CMK (cell line): Measurements from ENCODE around the gene OCRL.
"Not testable (repeated sequence)": the region's sequence is repeated elsewhere in the genome, so short reads cannot be mapped to it uniquely, and the experiment has no call there.

Experiments used
- DNase-seq: peaks from one replicate; pipeline ENCODE4 v3.0.0-alpha.2; 2010; ENCODE audit warnings: low read depth

Gene OCRL

DNA sequence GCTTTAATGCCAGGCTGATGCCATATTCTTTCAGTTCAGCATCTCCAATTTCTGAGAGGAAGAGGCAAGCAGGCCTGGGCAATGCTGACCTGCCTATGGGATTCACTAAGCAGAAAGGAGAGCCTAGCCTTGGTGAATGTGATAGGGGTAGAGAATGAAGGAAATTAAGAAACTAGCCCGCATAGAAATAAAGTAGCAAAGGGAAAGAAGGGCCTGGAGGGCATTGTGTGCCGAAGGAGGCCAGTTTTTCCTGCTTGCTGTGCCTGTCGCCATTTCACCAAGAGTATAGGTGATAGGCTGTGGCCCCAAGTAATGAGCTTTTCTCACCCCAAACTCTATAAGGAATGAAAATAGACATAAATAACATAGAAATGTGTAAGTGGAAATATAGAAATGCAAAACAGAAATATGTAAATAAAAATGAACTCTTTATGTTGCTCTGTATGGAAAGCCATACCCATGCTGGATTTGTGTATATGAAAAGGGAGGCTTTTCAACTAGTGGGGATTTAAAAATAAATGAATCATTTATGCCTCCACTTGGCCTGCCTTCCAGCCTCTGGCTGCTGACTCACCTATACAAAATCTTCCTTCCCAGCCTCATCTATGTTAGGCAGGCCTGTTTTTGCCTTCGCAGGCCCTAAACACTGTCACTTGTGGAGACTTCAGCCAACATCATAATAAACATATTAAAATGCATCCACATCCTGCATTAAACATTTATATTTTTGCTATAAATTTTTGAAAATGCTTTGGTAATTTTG lies 5.1 kb upstream of the OCRL start:
- no peak for DNase-seq

GRCh38 chrX:129540722-129541184 lies 694 bp downstream of the OCRL start:
- DNase-seq, result no peak

DNA sequence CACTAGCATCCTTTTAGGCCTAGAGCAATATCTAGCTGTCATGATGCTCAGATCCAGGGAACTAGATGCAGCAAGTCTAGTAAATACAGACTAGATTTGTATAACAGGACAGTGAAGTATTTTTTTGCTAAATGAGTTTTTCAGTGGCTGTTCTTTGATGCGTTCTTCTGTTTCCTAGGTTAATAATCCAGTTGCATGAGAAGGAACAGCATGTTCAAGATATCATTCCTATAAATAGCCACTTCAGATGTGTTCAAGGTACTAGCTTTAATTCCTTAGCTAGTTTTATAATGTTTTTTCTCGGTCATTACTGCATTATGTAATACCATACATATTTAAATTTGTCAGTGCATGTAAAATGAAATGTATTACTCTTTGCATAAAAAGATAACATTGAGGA lies 4.7 kb downstream of the OCRL start:
- no peak for DNase-seq

GRCh38 chrX:129545408-129545807 lies 5.3 kb downstream of the OCRL start:
- no peak for DNase-seq

- no peak for DNase-seq
These were observed 9.1 kb downstream of the OCRL start for GRCh38 chrX:129549124-129549523.

- DNase-seq, result no peak
These were observed 13.7 kb downstream of the OCRL start for GRCh38 chrX:129553619-129554288.

- DNase-seq, result not testable (repeated sequence)
These were observed 14.8 kb downstream of the OCRL start for GRCh38 chrX:129554816-129555215.

GRCh38 chrX:129556806-129557315 lies 16.8 kb downstream of the OCRL start:
- DNase-seq, result no peak

DNA sequence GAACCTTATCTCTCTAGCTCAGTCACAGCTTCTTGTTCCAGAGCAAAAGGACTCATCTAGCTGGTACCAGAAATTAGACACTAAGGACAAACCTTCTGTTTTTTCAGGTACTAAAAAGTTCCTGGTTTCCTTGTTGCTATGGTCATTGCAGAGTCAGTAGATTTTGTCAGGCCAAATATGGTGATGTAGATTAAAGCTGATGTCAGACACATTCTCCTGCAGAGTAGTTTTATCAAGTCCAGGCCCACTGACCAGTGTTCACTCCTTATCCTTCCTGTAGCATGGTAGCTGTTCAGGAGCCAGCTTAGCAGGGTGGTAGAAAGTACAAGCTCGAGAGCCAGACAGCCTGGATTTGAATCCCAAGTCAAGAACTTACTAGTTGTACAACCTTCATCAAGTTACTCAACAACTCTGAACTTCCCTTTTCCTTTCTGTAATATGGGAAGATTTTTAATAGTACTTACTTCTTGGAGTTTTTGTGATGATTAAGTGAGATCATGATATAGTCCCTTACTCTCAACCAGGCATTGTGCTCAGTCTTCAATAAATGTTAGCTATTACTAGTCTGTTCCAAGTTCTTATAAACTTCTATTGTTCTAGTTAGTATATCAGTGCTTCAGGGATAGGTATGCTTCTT lies 17.9 kb downstream of the OCRL start:
- no peak for DNase-seq

DNA sequence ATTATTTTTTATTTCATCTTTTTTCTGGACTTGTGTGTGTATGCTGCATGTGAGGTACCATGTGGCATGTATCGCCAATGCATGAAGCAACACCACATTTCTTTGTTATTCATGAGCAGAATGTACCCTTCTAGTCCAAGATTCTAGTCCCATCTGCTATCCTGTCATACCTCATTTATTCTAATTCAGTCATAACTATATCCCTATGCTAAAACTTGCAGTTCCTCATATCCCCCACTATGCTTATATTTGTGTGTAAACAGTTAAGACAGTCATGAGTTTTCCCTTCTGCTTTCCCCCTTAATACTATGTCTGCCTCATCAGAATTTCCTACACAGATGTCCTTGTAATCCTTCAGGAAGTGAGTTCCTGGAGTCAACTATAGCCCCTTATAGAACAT lies 19.7 kb downstream of the OCRL start:
- DNase-seq, result no peak

DNA sequence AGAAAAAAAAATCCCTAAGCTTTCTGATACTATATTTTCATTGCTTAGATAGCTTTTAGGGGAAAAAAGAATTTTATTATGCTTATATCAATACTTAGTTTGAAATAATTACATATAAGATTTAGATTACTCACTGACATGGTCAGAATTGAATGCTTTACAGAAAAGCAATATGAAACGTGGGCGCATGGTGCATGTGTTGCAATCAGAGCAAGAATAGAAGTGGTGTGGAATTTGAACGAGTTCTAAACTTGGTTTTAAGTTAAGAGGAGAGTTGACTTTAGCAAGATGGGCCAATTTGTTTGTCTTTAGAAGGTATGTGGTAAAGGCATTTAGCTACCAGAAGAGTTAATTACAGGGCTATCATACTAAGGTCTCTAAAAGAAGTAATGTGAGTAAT lies 21.4 kb downstream of the OCRL start:
- DNase-seq, result no peak

- DNase-seq, result not testable (repeated sequence)
These were observed 24.3 kb downstream of the OCRL start for GRCh38 chrX:129564345-129564744.

DNA sequence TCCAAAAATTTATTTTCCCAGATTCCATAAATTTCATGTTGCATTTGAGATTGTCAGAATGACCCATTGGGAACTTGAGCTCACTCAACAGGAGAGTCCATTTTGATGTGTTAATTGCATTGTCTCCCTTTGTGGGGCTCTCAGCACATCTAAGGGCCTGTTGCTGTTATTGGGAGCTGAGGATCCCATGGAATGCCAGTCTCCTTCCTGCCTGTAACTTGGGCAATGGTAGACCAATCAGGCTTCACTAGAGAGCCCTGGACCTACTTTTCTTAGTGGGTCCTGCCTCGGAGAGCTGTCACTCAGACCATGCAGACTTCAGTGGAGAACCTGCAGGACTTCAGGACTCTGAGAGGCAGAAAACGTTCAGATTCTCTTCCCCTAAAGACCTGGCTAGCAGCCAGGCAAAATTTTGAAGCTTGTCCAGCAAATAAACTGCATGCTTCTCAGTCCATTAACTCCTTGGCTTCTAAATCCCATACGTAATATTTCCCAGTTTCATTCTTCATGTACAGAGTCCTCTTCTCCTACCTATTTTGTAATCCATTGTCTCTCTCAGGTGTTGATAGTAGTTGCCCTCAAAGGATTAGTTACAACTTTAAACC lies 25.1 kb downstream of the OCRL start:
- DNase-seq, result no peak

GRCh38 chrX:129566073-129566472 lies 26.0 kb downstream of the OCRL start:
- DNase-seq, result no peak

- no peak for DNase-seq
These were observed 28.3 kb downstream of the OCRL start for GRCh38 chrX:129568349-129568748.

- DNase-seq, result no peak
These were observed 32.4 kb downstream of the OCRL start for GRCh38 chrX:129572422-129572821.

- DNase-seq, result not testable (repeated sequence)
These were observed 33.6 kb downstream of the OCRL start for GRCh38 chrX:129573652-129574051.

DNA sequence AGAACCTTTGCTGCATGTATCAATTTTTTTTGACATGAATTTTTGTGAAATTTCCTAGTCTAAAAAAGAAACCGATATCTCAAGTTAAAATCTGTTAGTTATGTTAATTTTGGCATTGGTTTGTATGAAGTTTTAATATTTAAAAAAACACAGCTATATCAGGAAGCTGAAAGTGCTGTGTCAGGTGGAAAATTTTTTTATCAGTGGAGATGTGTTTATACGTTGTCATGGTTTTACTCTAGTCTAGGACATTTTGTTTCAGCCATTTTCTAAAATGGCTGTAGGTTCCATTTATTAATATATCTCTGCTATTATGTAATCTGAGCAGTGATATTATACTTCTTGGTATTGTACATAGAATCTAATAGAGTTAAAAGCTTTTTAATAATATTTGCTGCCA lies 34.2 kb downstream of the OCRL start:
- no peak for DNase-seq

DNA sequence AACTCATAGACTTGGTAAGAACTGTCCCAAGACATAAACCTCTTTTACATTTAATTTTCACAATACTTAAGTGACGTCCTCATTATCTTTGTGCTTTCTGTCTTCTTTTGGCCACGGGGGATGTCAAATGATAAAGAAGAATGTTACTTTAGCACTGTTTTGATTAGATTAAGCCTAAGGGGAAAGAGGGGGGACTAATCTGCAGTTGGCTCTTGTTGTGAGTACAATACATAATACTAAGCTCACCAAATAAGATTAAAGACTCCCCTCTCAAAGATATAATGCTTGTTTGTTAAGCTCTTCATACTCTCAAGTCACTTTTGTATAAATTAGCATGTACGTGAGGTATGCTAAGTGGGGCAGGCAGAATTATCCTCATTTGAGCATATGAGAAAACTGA lies 36.5 kb downstream of the OCRL start:
- no peak for DNase-seq

GRCh38 chrX:129577473-129577872 lies 37.4 kb downstream of the OCRL start:
- no peak for DNase-seq

GRCh38 chrX:129577877-129578276 lies 37.8 kb downstream of the OCRL start:
- no peak for DNase-seq

GRCh38 chrX:129581904-129582303 lies 41.8 kb downstream of the OCRL start:
- no peak for DNase-seq

DNA sequence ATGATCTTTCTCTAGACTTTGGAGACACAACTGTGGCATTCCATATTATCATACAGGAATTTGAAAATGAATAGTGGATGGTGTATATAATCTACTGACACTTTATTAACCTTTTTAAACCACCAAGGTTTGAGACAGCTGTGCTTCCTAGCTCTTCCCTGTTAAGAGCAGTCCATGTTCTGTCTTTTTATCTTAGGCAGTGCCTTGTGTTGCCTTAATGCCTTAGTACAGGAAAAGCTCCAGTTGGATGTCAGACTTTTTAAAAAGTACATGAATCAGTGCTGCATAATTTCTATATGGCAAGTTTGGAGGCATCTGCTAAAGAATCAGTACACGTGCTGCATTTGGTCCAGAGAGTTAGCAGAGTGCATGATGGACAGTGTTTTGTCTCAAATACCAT lies 45.1 kb downstream of the OCRL start:
- DNase-seq, result no peak
